Neural cell (in vitro differentiated cells): Measurements from ENCODE around the gene FAU. TPM values are rescaled to one million over a fixed set of nuclear protein-coding genes. Genes with fewer than 3 reads are reported as not detected.
A peak's percentile ranks its signal among the peaks of the same experiment; 100 is the strongest.

Experiments used
- H2AFZ ChIP-seq: fragments of 200-600, 300-800 bp; sonication (generic), shearing (Covaris generic); 2 replicates; pipeline ENCODE4 v1.6.0; 2014; ENCODE audit warnings: low read depth, mild to moderate bottlenecking, antibody characterized with exemption, low read length, moderate library complexity
- H3F3A ChIP-seq: fragments of 200-600 bp; shearing (Covaris generic); 2 replicates; pipeline ENCODE4 v1.6.1; 2016; ENCODE audit warnings: mild to moderate bottlenecking, moderate library complexity, mixed read lengths, antibody characterized with exemption, low read length; ENCODE audit not compliant: insufficient read depth, poor library complexity, severe bottlenecking
- H3K27ac ChIP-seq: fragments of 200-600, 300-800 bp; sonication (generic), shearing (Covaris generic); 2 replicates; pipeline ENCODE4 v1.5.1; 2014; ENCODE audit warnings: mild to moderate bottlenecking, low read length, moderate library complexity
- H3K27me3 ChIP-seq: fragments of 300-800, 200-600 bp; sonication (generic), shearing (Covaris generic); 2 replicates; pipeline ENCODE4 v1.6.0; 2014; ENCODE audit warnings: mild to moderate bottlenecking, low read depth, low read length, moderate library complexity; ENCODE audit not compliant: insufficient read depth
- H3K36me3 ChIP-seq: fragments of 300-800, 200-600 bp; sonication (generic), shearing (Covaris generic); 2 replicates; pipeline ENCODE4 v1.5.1; 2014; ENCODE audit warnings: mild to moderate bottlenecking, antibody characterized with exemption, low read length, moderate library complexity; ENCODE audit not compliant: insufficient read depth
- H3K4me2 ChIP-seq: fragments of 300-800, 200-600 bp; sonication (generic), shearing (Covaris generic); 2 replicates; pipeline ENCODE4 v1.6.0; 2014; ENCODE audit warnings: mild to moderate bottlenecking, low read length
- H3K4me3 ChIP-seq: fragments of 300-800, 200-600 bp; sonication (generic), shearing (Covaris generic); 2 replicates; pipeline ENCODE4 v1.5.1; 2014; ENCODE audit warnings: mild to moderate bottlenecking, low read length, moderate library complexity
- H3K79me2 ChIP-seq: fragments of 200-600 bp; shearing (Covaris generic); replicated peaks from 2 replicates; pipeline ENCODE4 v1.6.0; 2014; ENCODE audit warnings: mild to moderate bottlenecking, low read length, moderate library complexity; ENCODE audit not compliant: insufficient read depth
- H3K9ac ChIP-seq: fragments of 300-800, 200-600 bp; sonication (generic), shearing (Covaris generic); 2 replicates; pipeline ENCODE4 v1.6.1; 2016; ENCODE audit warnings: mild to moderate bottlenecking, low read length, mixed read lengths
- H3K9me2 ChIP-seq: fragments of 200-600 bp; shearing (Covaris generic); 2 replicates; pipeline ENCODE4 v1.6.1; 2016; ENCODE audit warnings: mild to moderate bottlenecking, low read length, mixed read lengths; ENCODE audit not compliant: insufficient read depth
- H3K9me3 ChIP-seq: fragments of 200-600, 300-800 bp; sonication (generic), shearing (Covaris generic); 2 replicates; pipeline ENCODE4 v1.6.1; 2016; ENCODE audit warnings: mild to moderate bottlenecking, mixed run types, low read length, moderate library complexity, mixed read lengths
- H4K20me1 ChIP-seq: fragments of 200-600 bp; shearing (Covaris generic); 2 replicates; pipeline ENCODE4 v1.6.1; 2016; ENCODE audit warnings: mild to moderate bottlenecking, mixed run types; ENCODE audit not compliant: insufficient read depth
- EP300 ChIP-seq: fragments of 450-650 bp; conservative IDR thresholded peaks from 2 replicates; pipeline ENCODE4 v1.6.1; 2014; ENCODE audit warnings: antibody characterized with exemption, mild to moderate bottlenecking, moderate library complexity; ENCODE audit not compliant: poor library complexity, severe bottlenecking
- EZH2 ChIP-seq: fragments of 200-600, 300-800 bp; shearing (Covaris generic), sonication (generic); IDR thresholded peaks from 2 replicates; pipeline ENCODE4 v1.6.1; 2014; ENCODE audit warnings: antibody characterized with exemption, low read length, borderline replicate concordance, mild to moderate bottlenecking; ENCODE audit not compliant: insufficient read depth, poor library complexity, severe bottlenecking
- MXI1 ChIP-seq: fragments of 450-650 bp; conservative IDR thresholded peaks from 2 replicates; pipeline ENCODE4 v1.6.1; 2014; ENCODE audit warnings: antibody characterized with exemption, mild to moderate bottlenecking; ENCODE audit not compliant: poor library complexity, severe bottlenecking
- POLR2AphosphoS5 ChIP-seq: IDR thresholded peaks from 2 replicates; pipeline ENCODE4 v1.6.1; 2012
- RAD21 ChIP-seq: fragments of 450-650 bp; conservative IDR thresholded peaks from 2 replicates; pipeline ENCODE4 v1.6.1; 2014; ENCODE audit warnings: antibody characterized with exemption, mild to moderate bottlenecking, moderate library complexity
- SMC3 ChIP-seq: fragments of 450-650 bp; conservative IDR thresholded peaks from 2 replicates; pipeline ENCODE4 v1.6.1; 2014; ENCODE audit warnings: antibody characterized with exemption, mild to moderate bottlenecking, moderate library complexity; ENCODE audit not compliant: poor library complexity
- TAF1 ChIP-seq: IDR thresholded peaks from 2 replicates; pipeline ENCODE4 v1.6.1; 2012; ENCODE audit warnings: low read depth
- polyA plus RNA-seq: library from polyadenylated mRNA; depleted of rRNA; stranded (reverse); fragments of >200 nt; gene quantifications from 2 replicates; pipeline ENCODE4 v1.2.3, GENCODE V29; 2014
- TF ChIP-seq, protein P1 (sequence below): fragments of 450-650 bp; IDR thresholded peaks from 2 replicates; pipeline ENCODE4 v1.5.1; 2014; ENCODE audit warnings: antibody characterized with exemption, mild to moderate bottlenecking, moderate library complexity; ENCODE audit not compliant: poor library complexity, severe bottlenecking
- TF ChIP-seq, protein P2 (sequence below): IDR thresholded peaks from 2 replicates; pipeline ENCODE4 v1.6.1; 2012; ENCODE audit warnings: borderline replicate concordance

The FAU gene
- polyA plus RNA-seq, 1 donor from 2014 or later: 420 TPM

DNA sequence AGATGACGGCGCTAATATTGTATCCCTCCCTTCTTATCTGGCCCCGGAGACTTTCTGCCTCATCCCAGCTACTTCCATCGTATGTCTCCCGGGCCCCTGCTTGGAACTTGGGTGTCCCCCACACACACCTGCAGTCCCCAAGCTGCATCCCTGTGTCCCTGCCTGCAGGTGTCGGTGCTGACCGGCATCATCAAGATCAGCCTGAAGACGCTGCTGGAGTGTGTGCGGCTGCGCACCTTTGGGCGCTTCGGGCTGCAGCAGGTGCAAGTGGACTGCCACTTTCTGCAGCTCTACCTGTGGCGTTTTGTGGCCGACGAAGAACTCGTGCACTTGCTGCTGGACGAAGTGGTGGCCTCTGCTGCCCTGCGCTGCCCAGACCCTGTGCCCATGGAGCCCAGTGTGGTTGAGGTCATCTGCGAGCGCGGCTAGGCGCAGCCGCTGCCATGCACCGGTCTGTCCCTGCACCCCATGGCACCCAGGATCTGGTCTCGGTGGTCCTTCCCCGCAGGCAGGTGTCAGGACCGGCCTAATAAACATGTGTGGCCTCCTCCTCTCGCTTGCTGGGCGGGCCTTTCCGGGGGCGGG is 10.7 kb downstream of the FAU start:
- peak overlapping the region; percentile 86 for H3K4me3 ChIP-seq
- TF ChIP-seq RAD21 (no peak), POLR2AphosphoS5 (no peak), EZH2 (no peak), TAF1 (no peak), EP300 (no peak), SMC3 (no peak), MXI1 (no peak)
- TF ChIP-seq, protein P1, sequence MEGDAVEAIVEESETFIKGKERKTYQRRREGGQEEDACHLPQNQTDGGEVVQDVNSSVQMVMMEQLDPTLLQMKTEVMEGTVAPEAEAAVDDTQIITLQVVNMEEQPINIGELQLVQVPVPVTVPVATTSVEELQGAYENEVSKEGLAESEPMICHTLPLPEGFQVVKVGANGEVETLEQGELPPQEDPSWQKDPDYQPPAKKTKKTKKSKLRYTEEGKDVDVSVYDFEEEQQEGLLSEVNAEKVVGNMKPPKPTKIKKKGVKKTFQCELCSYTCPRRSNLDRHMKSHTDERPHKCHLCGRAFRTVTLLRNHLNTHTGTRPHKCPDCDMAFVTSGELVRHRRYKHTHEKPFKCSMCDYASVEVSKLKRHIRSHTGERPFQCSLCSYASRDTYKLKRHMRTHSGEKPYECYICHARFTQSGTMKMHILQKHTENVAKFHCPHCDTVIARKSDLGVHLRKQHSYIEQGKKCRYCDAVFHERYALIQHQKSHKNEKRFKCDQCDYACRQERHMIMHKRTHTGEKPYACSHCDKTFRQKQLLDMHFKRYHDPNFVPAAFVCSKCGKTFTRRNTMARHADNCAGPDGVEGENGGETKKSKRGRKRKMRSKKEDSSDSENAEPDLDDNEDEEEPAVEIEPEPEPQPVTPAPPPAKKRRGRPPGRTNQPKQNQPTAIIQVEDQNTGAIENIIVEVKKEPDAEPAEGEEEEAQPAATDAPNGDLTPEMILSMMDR: no peak
- TF ChIP-seq, protein P2, sequence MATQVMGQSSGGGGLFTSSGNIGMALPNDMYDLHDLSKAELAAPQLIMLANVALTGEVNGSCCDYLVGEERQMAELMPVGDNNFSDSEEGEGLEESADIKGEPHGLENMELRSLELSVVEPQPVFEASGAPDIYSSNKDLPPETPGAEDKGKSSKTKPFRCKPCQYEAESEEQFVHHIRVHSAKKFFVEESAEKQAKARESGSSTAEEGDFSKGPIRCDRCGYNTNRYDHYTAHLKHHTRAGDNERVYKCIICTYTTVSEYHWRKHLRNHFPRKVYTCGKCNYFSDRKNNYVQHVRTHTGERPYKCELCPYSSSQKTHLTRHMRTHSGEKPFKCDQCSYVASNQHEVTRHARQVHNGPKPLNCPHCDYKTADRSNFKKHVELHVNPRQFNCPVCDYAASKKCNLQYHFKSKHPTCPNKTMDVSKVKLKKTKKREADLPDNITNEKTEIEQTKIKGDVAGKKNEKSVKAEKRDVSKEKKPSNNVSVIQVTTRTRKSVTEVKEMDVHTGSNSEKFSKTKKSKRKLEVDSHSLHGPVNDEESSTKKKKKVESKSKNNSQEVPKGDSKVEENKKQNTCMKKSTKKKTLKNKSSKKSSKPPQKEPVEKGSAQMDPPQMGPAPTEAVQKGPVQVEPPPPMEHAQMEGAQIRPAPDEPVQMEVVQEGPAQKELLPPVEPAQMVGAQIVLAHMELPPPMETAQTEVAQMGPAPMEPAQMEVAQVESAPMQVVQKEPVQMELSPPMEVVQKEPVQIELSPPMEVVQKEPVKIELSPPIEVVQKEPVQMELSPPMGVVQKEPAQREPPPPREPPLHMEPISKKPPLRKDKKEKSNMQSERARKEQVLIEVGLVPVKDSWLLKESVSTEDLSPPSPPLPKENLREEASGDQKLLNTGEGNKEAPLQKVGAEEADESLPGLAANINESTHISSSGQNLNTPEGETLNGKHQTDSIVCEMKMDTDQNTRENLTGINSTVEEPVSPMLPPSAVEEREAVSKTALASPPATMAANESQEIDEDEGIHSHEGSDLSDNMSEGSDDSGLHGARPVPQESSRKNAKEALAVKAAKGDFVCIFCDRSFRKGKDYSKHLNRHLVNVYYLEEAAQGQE: no peak
- H3K27me3 ChIP-seq: no peaks in the 10 kb centered on the region
- H3F3A ChIP-seq: no peaks in the 10 kb centered on the region
- no peaks in the 10 kb centered on the region for H3K36me3 ChIP-seq
- no peaks in the 10 kb centered on the region for H3K9me2 ChIP-seq
- H3K27ac ChIP-seq: peak overlapping the region; percentile 21
- peaks cover 21% of the 10 kb centered on the region for H3K79me2 ChIP-seq
- H4K20me1 ChIP-seq: no peaks in the 10 kb centered on the region
- no peaks in the 10 kb centered on the region for H3K9me3 ChIP-seq
- H2AFZ ChIP-seq: no peak overlapping the region
- H3K9ac ChIP-seq: peak overlapping the region; percentile 24
- H3K4me2 ChIP-seq: no peak overlapping the region

DNA sequence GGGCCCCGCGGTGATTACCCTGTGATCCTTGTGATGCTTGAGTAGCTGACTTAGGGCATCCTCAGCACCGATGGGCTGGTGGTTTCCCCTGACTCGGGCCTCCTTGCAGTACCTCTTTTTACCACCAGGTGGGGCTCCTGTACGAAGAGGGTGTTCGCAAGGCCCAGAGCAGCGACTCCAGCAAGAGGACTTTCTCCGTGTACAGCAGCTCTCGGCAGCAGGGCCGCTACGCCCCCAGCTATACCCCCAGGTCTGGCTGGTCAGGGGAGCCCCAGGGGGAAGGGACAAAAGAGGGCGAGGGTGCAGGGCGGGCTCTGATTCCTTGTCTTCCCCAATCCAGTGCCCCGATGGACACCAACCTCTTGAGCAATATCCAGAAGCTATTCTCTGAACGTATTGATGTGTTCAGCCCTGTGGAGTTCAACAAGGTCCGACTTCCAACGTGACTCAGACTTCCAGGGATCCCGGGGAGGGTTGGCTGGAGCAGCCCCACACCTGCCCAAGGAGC is 11.5 kb downstream of the FAU start:
- peak; percentile 45 for TF ChIP-seq MXI1
- TF ChIP-seq EZH2: no peak
- TF ChIP-seq, protein P1: peak; percentile 94
- TF ChIP-seq SMC3: peak; percentile 80
- no peak for TF ChIP-seq EP300
- TF ChIP-seq RAD21: peak; percentile 71
- no peak for TF ChIP-seq TAF1
- no peak for TF ChIP-seq POLR2AphosphoS5
- TF ChIP-seq, protein P2: no peak
- H3K9ac ChIP-seq: peak overlapping the region; percentile 34
- H3K36me3 ChIP-seq: no peaks in the 10 kb centered on the region
- no peaks in the 10 kb centered on the region for H3K9me2 ChIP-seq
- H3K9me3 ChIP-seq: no peaks in the 10 kb centered on the region
- no peak overlapping the region for H3K27ac ChIP-seq
- H3F3A ChIP-seq: no peaks in the 10 kb centered on the region
- no peaks in the 10 kb centered on the region for H4K20me1 ChIP-seq
- H3K4me3 ChIP-seq: peak overlapping the region; percentile 29
- no peaks in the 10 kb centered on the region for H3K27me3 ChIP-seq
- peaks cover 19% of the 10 kb centered on the region for H3K79me2 ChIP-seq
- no peak overlapping the region for H2AFZ ChIP-seq
- no peak overlapping the region for H3K4me2 ChIP-seq
